HG03175 (cell line): ENCODE measurements around the gene FAM13B.
"Not testable (repeated sequence)": the region's sequence is repeated elsewhere in the genome, so short reads cannot be mapped to it uniquely, and the experiment has no call there.

Experiments used
- ATAC-seq: cut with Tn5 transposase; IDR thresholded peaks from one replicate; pipeline ENCODE4 v1.9.1; 2021; ENCODE audit warnings: mild to moderate bottlenecking, moderate library complexity; ENCODE audit not compliant: unreplicated experiment

The FAM13B gene

DNA sequence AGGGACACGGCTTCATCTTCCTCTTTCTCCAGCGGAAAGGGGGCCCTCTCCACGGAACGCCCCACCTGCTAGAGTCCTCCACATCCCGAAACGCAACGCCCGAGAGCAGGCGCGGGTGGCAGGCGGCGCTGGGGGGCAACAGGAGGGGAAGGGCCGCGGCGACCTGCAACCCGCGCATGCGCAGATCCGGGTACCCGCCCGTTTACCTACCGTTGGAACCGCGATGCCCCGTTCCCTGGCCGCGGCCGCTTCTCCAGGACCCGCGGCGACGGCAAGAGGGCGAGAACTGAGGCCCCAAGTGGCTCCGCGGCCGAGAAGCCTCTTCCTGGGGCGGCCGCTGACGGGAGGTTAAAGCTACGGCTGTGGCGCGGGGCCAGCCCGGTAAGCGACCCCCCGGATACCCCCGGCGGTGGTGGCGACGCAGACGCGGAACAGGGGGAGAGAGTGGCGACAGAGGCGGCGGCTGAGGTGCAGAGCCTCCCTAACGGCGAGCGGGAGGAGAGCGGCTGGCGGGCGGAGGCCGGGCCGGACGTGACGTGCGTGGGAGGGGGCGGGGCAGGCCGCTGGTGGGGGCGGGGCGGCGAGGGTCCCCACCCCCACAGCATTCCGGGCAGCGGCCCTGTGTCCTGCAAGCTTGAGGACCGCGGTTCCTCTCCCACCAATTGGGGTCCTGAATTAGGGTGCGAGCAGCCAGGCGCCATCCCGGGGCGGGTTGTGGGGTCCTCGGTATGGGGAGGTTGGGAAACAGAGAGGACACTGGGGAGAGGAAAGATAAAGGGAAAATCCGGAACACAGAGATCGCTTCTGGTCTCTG lies at the start of gene FAM13B:
Gene FAM13B (minus strand): TSS at position 508 of the 814 bp plus-strand sequence. CDS start 13,968 bp downstream, outside the sequence.
- peak; percentile 61 for ATAC-seq

- no peak for ATAC-seq
These were observed 49.2 kb upstream of the FAM13B start for GRCh38 chr5:138082033-138082432.

GRCh38 chr5:138078006-138078643 lies 45.2 kb upstream of the FAM13B start:
- ATAC-seq = no peak

GRCh38 chr5:138077064-138077696 lies 44.3 kb upstream of the FAM13B start:
- ATAC-seq = no peak

DNA sequence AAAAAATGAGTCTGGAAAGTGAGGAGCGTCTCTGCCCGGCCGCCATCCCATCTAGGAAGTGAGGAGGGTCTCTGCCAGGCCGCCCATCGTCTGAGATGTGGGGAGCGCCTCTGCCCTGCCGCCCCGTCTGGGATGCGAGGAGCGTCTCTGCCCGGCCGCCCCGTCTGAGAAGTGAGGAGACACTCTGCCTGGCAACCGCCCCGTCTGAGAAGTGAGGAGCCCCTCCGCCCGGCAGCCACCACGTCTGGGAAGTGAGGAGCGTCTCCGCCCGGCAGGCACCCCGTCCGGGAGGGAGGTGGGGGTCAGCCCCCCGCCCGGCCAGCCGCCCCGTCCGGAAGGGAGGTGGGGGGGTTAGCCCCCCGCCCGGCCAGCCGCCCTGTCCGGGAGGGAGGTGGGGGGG lies 37.1 kb upstream of the FAM13B start:
- not testable (repeated sequence) for ATAC-seq

DNA sequence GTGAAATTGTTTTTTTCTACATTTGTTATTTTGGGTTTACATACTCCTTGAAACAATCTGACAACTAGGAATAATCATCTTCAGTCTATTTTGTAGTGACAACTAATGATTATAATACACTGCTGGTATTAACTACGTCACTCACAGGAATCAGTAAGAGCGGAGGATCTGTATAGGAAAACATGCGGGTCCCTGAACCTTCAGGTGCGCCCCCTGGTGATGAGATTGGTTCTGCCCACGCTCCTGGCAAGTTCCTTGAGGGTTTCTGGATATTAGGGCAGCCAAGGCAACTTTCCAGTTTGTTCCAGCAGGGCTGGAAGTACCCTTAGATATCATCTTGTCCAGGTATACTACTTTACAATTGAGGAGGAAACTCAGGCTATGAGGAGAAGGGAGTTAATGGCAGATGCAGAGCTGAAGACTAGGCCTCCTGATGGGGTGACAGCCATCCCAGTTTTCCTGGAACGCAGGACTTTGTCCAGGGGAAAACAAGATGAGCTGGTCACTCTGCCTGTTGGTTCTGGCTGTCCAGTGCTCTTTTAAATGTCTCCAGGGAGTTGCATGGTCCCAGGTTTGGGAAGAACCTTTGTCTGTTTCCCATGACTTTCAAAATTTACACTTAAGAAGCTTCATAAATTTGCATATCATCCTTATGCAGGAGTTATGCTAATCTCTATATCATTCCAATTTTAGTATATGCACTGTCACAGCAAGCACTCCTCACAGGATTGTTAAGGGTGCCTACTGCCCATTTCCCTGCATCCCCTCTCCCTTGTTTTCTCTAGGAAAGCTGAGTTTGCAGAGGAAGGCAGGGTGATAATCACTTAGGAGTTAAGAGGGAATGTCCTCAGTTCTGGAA lies 36.1 kb upstream of the FAM13B start:
- ATAC-seq = no peak

- ATAC-seq = no peak
These were observed 35.1 kb upstream of the FAM13B start for GRCh38 chr5:138067945-138068344.

DNA sequence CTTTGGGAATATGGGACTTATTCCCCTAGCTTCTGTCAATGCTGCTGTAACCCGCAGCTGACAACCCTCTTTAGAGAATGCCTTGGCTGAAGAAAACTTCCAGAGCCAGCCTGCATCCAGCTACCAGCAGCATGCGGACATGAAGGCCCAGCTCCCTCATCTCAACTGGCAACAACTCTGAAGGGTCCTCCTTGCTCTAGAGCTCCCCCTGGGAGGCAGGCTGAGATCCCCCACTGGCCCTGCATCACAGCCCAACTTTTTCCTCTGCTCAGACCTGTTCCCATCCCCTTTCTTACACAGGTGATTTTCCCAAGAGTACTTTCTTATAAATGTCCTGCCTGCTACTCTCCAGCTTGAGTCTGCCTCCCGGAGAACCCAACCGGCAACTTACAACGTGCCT lies 32.2 kb upstream of the FAM13B start:
- ATAC-seq = no peak

DNA sequence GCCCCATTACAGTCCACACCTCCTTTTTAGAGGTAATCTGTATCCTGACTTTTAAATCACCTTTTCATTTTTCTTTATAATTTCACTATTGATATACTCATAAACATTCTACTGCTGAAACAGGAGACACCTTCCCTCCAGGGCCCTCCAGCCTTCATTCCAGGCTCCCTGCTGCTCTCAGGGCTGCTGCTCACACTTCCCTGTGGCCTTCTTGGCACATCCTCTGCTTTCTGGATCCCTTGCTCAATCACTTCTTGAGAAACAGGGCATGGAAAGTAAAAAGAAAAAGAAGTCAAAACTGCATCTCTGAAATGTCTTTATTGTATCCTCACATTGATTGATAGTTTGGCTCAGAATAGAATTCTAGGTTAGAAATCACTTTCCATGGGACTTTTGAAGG lies 31.6 kb upstream of the FAM13B start:
- ATAC-seq = no peak

DNA sequence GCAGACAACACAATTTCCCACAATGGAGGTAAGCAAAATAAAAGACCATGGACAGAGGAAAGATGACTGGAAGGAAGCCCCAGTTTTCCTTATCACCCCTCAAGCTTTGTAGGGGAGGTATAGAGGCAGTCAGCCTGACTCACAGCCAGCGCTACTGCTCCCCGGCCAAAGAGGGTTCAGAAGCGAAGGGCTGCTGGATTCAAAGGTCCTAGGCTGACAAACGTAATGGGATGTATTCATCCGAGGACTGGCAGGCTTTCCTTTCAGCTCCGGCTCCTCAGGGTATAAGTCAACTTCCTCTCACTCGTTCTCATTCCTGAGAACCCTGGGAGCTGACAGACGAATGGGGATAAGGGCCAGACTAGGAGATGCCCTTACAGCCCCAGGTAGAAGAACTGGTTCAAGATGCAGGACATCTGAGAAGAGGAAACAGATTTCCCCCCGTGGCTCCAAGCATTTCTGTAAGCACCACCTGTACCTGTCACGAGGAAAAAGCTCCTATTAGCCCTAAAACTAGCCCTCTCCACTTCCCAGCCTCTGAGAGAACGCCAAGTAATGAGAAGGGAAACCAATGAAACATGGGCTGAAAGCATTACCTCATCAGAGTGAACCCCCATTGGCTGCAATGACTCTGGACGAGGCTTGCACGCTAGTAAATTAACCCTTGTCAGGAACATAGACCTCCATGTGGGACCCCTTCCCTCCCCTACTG lies 22.1 kb upstream of the FAM13B start:
- ATAC-seq = no peak

- ATAC-seq = no peak
These were observed 21.3 kb upstream of the FAM13B start for GRCh38 chr5:138054206-138054605.

GRCh38 chr5:138053554-138053953 lies 20.7 kb upstream of the FAM13B start:
- no peak for ATAC-seq

GRCh38 chr5:138052718-138053117 lies 19.8 kb upstream of the FAM13B start:
- ATAC-seq = not testable (repeated sequence)

- no peak for ATAC-seq
These were observed 18.8 kb upstream of the FAM13B start for GRCh38 chr5:138051441-138052296.

DNA sequence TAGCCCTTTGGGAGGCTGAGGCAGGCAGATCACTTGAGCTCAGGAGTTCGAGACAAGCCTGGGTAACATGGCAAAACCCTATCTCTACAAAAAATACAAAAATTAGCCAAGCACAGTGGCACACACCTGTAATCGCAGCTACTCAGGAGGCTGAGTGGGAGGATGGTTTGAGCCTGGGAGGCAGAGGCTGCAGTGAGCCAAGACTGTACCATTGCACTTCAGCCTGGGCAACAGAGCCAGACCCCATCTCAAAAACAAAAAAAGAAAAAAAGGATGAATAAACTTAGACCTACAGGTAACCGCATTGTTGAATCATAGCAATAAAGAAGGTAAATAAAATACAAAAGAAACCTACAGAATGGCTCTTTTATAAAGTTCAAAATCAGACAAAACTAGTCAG lies 12.4 kb upstream of the FAM13B start:
- not testable (repeated sequence) for ATAC-seq

GRCh38 chr5:138038826-138039225 lies 5.9 kb upstream of the FAM13B start:
- ATAC-seq = no peak

GRCh38 chr5:138037907-138038633 lies 5.2 kb upstream of the FAM13B start:
- ATAC-seq = no peak

- no peak for ATAC-seq
These were observed 4.4 kb upstream of the FAM13B start for GRCh38 chr5:138037271-138037670.
